ENCODE measurements around the gene MAP7. TPM values are rescaled to one million over a fixed set of nuclear protein-coding genes. Genes with fewer than 3 reads are reported as not detected.

Gene MAP7
- total RNA-seq, 2 donors from 2014 or later, result 5.1 to 6.9 TPM

GRCh38 chr6:136429264-136430065, 120.8 kb downstream of the MAP7 start:
- Histone ChIP-seq H3K36me3 (no peaks in the 10 kb centered on the region), H3K9me3 (no peaks in the 10 kb centered on the region)

GRCh38 chr6:136427378-136427717, 122.9 kb downstream of the MAP7 start:
- H3K4me1 ChIP-seq (ENCODE audit: control insufficient read depth in 1 of 2, low read depth in 2 of 2), result no peaks in the 10 kb centered on the region
- no peak for TF ChIP-seq CTCF (IDR thresholded peaks at IDR 0.05)

More at GRCh38 chr6:136429264-136430065, 120.8 kb downstream of the MAP7 start:
- ATAC-seq (ENCODE audit: insufficient number of reproducible peaks, low FRiP score, low read depth) (no peak), DNase-seq (ENCODE audit: low spot score) (no peak)
- no peaks in the 10 kb centered on the region for H3K27me3 ChIP-seq (replicated peaks; ENCODE audit: insufficient read depth)
- H3K4me1 ChIP-seq (ENCODE audit: control insufficient read depth in 1 of 2, low read depth in 2 of 2), result peaks cover 0 to 4% of the 10 kb centered on the region in 2 donors
- no peak overlapping the region for H3K27ac ChIP-seq
- TF ChIP-seq CTCF (IDR thresholded peaks at IDR 0.05), result no peak
- no peak overlapping the region for H3K4me3 ChIP-seq

GRCh38 chr6:136426627-136427377, 123.4 kb downstream of the MAP7 start:
- Histone ChIP-seq H3K9me3 (no peaks in the 10 kb centered on the region), H3K27me3 (replicated peaks; ENCODE audit: insufficient read depth) (no peaks in the 10 kb centered on the region), H3K27ac (no peak overlapping the region), H3K36me3 (no peaks in the 10 kb centered on the region), H3K4me3 (no peak overlapping the region), H3K4me1 (ENCODE audit: control insufficient read depth in 1 of 2, low read depth in 2 of 2) (no peaks in the 10 kb centered on the region)
- DNase-seq (ENCODE audit: low spot score), result no peak
- no peak for ATAC-seq (ENCODE audit: insufficient number of reproducible peaks, low FRiP score, low read depth)
- TF ChIP-seq CTCF (IDR thresholded peaks at IDR 0.05), result no peak

More at GRCh38 chr6:136427378-136427717, 122.9 kb downstream of the MAP7 start:
- Histone ChIP-seq H3K27me3 (replicated peaks; ENCODE audit: insufficient read depth) (no peaks in the 10 kb centered on the region), H3K9me3 (no peaks in the 10 kb centered on the region), H3K36me3 (no peaks in the 10 kb centered on the region), H3K27ac (no peak overlapping the region), H3K4me3 (no peak overlapping the region)
- ATAC-seq (ENCODE audit: insufficient number of reproducible peaks, low FRiP score, low read depth) (no peak), DNase-seq (ENCODE audit: low spot score) (no peak)

- DNase-seq (ENCODE audit: low spot score), result no peak
- Histone ChIP-seq H3K27ac (no peak overlapping the region), H3K9me3 (no peaks in the 10 kb centered on the region), H3K4me3 (no peak overlapping the region), H3K27me3 (replicated peaks; ENCODE audit: insufficient read depth) (no peaks in the 10 kb centered on the region), H3K36me3 (no peaks in the 10 kb centered on the region), H3K4me1 (ENCODE audit: control insufficient read depth in 1 of 2, low read depth in 2 of 2) (no peaks in the 10 kb centered on the region)
- no peak for TF ChIP-seq CTCF (IDR thresholded peaks at IDR 0.05)
- ATAC-seq (ENCODE audit: insufficient number of reproducible peaks, low FRiP score, low read depth), result no peak
Measured at GRCh38 chr6:136425793-136426192, 124.4 kb downstream of the MAP7 start.

GRCh38 chr6:136424901-136425300, 125.3 kb downstream of the MAP7 start:
- TF ChIP-seq CTCF (IDR thresholded peaks at IDR 0.05), result no peak
- no peaks in the 10 kb centered on the region for H3K36me3 ChIP-seq
- H3K4me1 ChIP-seq (ENCODE audit: control insufficient read depth in 1 of 2, low read depth in 2 of 2), result no peaks in the 10 kb centered on the region
- no peaks in the 10 kb centered on the region for H3K9me3 ChIP-seq
- no peak for DNase-seq (ENCODE audit: low spot score)
- no peak overlapping the region for H3K27ac ChIP-seq
- H3K4me3 ChIP-seq, result no peak overlapping the region
- H3K27me3 ChIP-seq (replicated peaks; ENCODE audit: insufficient read depth), result no peaks in the 10 kb centered on the region
- no peak for ATAC-seq (ENCODE audit: insufficient number of reproducible peaks, low FRiP score, low read depth)

All from thoracic aorta (tissue), 2 donors.